Adipocyte (in vitro differentiated cells): ENCODE measurements around the gene ZDHHC14.

Experiments used
- DNase-seq: peaks from one replicate; pipeline ENCODE4 v3.0.0-alpha.2; 2015; ENCODE audit warnings: low read depth
- H3K27me3 ChIP-seq: replicated peaks from 2 replicates; pipeline ENCODE4 v1.7.0; 2013; ENCODE audit warnings: mild to moderate bottlenecking, low read length, moderate library complexity; ENCODE audit not compliant: control insufficient read depth, insufficient read depth
- H3K36me3 ChIP-seq: 2 replicates; pipeline ENCODE4 v1.7.0; 2013; ENCODE audit warnings: low read length, mild to moderate bottlenecking, moderate library complexity; ENCODE audit not compliant: control insufficient read depth, insufficient read depth, severe bottlenecking
- H3K4me1 ChIP-seq: 2 replicates; pipeline ENCODE4 v1.7.0; 2013; ENCODE audit warnings: mild to moderate bottlenecking, low read length, moderate library complexity; ENCODE audit not compliant: control insufficient read depth, insufficient read depth
- H3K4me3 ChIP-seq: 2 replicates; pipeline ENCODE4 v1.7.0; 2013; ENCODE audit warnings: mild to moderate bottlenecking, low read length, moderate library complexity
- H3K9ac ChIP-seq: 2 replicates; pipeline ENCODE4 v1.7.0; 2013; ENCODE audit warnings: mild to moderate bottlenecking, low read length, moderate library complexity
- H3K9me3 ChIP-seq: 2 replicates; pipeline ENCODE4 v1.7.0; 2013; ENCODE audit warnings: mild to moderate bottlenecking, low read length, moderate library complexity; ENCODE audit not compliant: control insufficient read depth

Gene ZDHHC14

GRCh38 chr6:157445277-157446009 is 64.5 kb downstream of the ZDHHC14 start:
- H3K27me3 ChIP-seq = no peaks in the 10 kb centered on the region
- DNase-seq = no peak
- H3K9ac ChIP-seq = peak overlapping the region; percentile 33
- H3K9me3 ChIP-seq = no peaks in the 10 kb centered on the region
- peak overlapping the region; percentile 12 for H3K4me3 ChIP-seq
- H3K36me3 ChIP-seq = no peaks in the 10 kb centered on the region
- H3K4me1 ChIP-seq = no peaks in the 10 kb centered on the region

- H3K9me3 ChIP-seq = no peaks in the 10 kb centered on the region
- no peaks in the 10 kb centered on the region for H3K36me3 ChIP-seq
- H3K27me3 ChIP-seq = no peaks in the 10 kb centered on the region
- H3K4me3 ChIP-seq = no peak overlapping the region
- DNase-seq = no peak
- H3K4me1 ChIP-seq = no peaks in the 10 kb centered on the region
- H3K9ac ChIP-seq = no peak overlapping the region
Observed at GRCh38 chr6:157447735-157448134, 66.7 kb downstream of the ZDHHC14 start.

- Histone ChIP-seq H3K4me3 (no peak overlapping the region), H3K36me3 (no peaks in the 10 kb centered on the region), H3K9ac (no peak overlapping the region), H3K27me3 (no peaks in the 10 kb centered on the region), H3K4me1 (no peaks in the 10 kb centered on the region), H3K9me3 (no peaks in the 10 kb centered on the region)
- peak; percentile 40 for DNase-seq
Observed at GRCh38 chr6:157449610-157450009, 68.6 kb downstream of the ZDHHC14 start.

- H3K9me3 ChIP-seq = no peaks in the 10 kb centered on the region
- no peaks in the 10 kb centered on the region for H3K4me1 ChIP-seq
- H3K36me3 ChIP-seq = no peaks in the 10 kb centered on the region
- H3K27me3 ChIP-seq = no peaks in the 10 kb centered on the region
- H3K4me3 ChIP-seq = no peak overlapping the region
- H3K9ac ChIP-seq = no peak overlapping the region
- no peak for DNase-seq
Observed at GRCh38 chr6:157450931-157451742, 70.1 kb downstream of the ZDHHC14 start.

- H3K27me3 ChIP-seq = no peaks in the 10 kb centered on the region
- H3K9ac ChIP-seq = no peak overlapping the region
- no peaks in the 10 kb centered on the region for H3K4me1 ChIP-seq
- no peaks in the 10 kb centered on the region for H3K36me3 ChIP-seq
- H3K4me3 ChIP-seq = no peak overlapping the region
- H3K9me3 ChIP-seq = no peaks in the 10 kb centered on the region
- DNase-seq = no peak
Observed at GRCh38 chr6:157452096-157452495, 71.1 kb downstream of the ZDHHC14 start.

GRCh38 chr6:157453131-157453530 is 72.1 kb downstream of the ZDHHC14 start:
- no peak for DNase-seq
- Histone ChIP-seq H3K4me1 (no peaks in the 10 kb centered on the region), H3K9ac (no peak overlapping the region), H3K27me3 (no peaks in the 10 kb centered on the region), H3K9me3 (no peaks in the 10 kb centered on the region), H3K4me3 (no peak overlapping the region), H3K36me3 (no peaks in the 10 kb centered on the region)

- no peaks in the 10 kb centered on the region for H3K36me3 ChIP-seq
- H3K9ac ChIP-seq = no peak overlapping the region
- H3K27me3 ChIP-seq = no peaks in the 10 kb centered on the region
- H3K9me3 ChIP-seq = no peaks in the 10 kb centered on the region
- no peak for DNase-seq
- no peaks in the 10 kb centered on the region for H3K4me1 ChIP-seq
- no peak overlapping the region for H3K4me3 ChIP-seq
Observed at GRCh38 chr6:157453978-157454377, 73.0 kb downstream of the ZDHHC14 start.

GRCh38 chr6:157454762-157455714 is 74.0 kb downstream of the ZDHHC14 start:
- Histone ChIP-seq H3K9me3 (no peaks in the 10 kb centered on the region), H3K4me3 (no peak overlapping the region)
- no peak for DNase-seq

GRCh38 chr6:157455731-157456523 is 74.9 kb downstream of the ZDHHC14 start:
- DNase-seq = no peak

More at GRCh38 chr6:157454762-157455714, 74.0 kb downstream of the ZDHHC14 start:
- no peaks in the 10 kb centered on the region for H3K36me3 ChIP-seq
- H3K27me3 ChIP-seq = no peaks in the 10 kb centered on the region
- H3K9ac ChIP-seq = no peak overlapping the region
- no peaks in the 10 kb centered on the region for H3K4me1 ChIP-seq

GRCh38 chr6:157456524-157456829 is 75.5 kb downstream of the ZDHHC14 start:
- H3K9ac ChIP-seq = no peak overlapping the region

More at GRCh38 chr6:157455731-157456523, 74.9 kb downstream of the ZDHHC14 start:
- no peaks in the 10 kb centered on the region for H3K4me1 ChIP-seq
- H3K9me3 ChIP-seq = no peaks in the 10 kb centered on the region
- H3K9ac ChIP-seq = no peak overlapping the region
- no peaks in the 10 kb centered on the region for H3K27me3 ChIP-seq
- H3K4me3 ChIP-seq = no peak overlapping the region
- H3K36me3 ChIP-seq = no peaks in the 10 kb centered on the region

More at GRCh38 chr6:157456524-157456829, 75.5 kb downstream of the ZDHHC14 start:
- no peaks in the 10 kb centered on the region for H3K4me1 ChIP-seq
- no peak for DNase-seq
- no peaks in the 10 kb centered on the region for H3K9me3 ChIP-seq
- H3K36me3 ChIP-seq = no peaks in the 10 kb centered on the region
- no peak overlapping the region for H3K4me3 ChIP-seq
- H3K27me3 ChIP-seq = no peaks in the 10 kb centered on the region
